H9 (cell line): ENCODE results near the gene CREB5. TPM values are rescaled to one million over a fixed set of nuclear protein-coding genes. Genes with fewer than 3 reads are reported as not detected.

ENCODE experiments used
- DNase-seq: peaks from one replicate; pipeline ENCODE4 v3.0.0-alpha.2; 2017
- H2AFZ ChIP-seq: one replicate; pipeline ENCODE4 v1.6.1; 2013; ENCODE audit warnings: mild to moderate bottlenecking, low read length, control low read depth, moderate library complexity
- H2AK5ac ChIP-seq: 2 replicates; pipeline ENCODE4 v1.6.1; 2013; ENCODE audit warnings: low read length, control low read depth, mixed read lengths; ENCODE audit not compliant: insufficient read length
- H2BK120ac ChIP-seq: one replicate; pipeline ENCODE4 v1.6.1; 2013; ENCODE audit warnings: low read depth, mild to moderate bottlenecking, low read length, control low read depth, inconsistent platforms; ENCODE audit not compliant: poor library complexity, severe bottlenecking
- H2BK12ac ChIP-seq: 2 replicates; pipeline ENCODE4 v1.6.1; 2013; ENCODE audit warnings: low read length, control low read depth, mixed read lengths, low read depth; ENCODE audit not compliant: insufficient read length
- H2BK15ac ChIP-seq: 2 replicates; pipeline ENCODE4 v1.6.1; 2013; ENCODE audit warnings: low read depth, low read length, control low read depth
- H2BK20ac ChIP-seq: one replicate; pipeline ENCODE4 v1.6.1; 2013; ENCODE audit warnings: low read depth, mild to moderate bottlenecking, low read length, control low read depth, inconsistent platforms; ENCODE audit not compliant: poor library complexity, severe bottlenecking
- H2BK5ac ChIP-seq: 2 replicates; pipeline ENCODE4 v1.6.1; 2013; ENCODE audit warnings: low read length, control low read depth, mixed read lengths; ENCODE audit not compliant: insufficient read length
- H3K14ac ChIP-seq: 2 replicates; pipeline ENCODE4 v1.6.1; 2013; ENCODE audit warnings: low read length, control low read depth; ENCODE audit not compliant: insufficient read depth
- H3K18ac ChIP-seq: 2 replicates; pipeline ENCODE4 v1.6.1; 2013; ENCODE audit warnings: low read depth, mild to moderate bottlenecking, mixed read lengths, low read length, control low read depth; ENCODE audit not compliant: insufficient read length
- H3K23ac ChIP-seq: 2 replicates; pipeline ENCODE4 v1.6.1; 2013; ENCODE audit warnings: low read length, control low read depth, mixed read lengths, low read depth; ENCODE audit not compliant: insufficient read length
- H3K23me2 ChIP-seq: 2 replicates; pipeline ENCODE4 v1.6.1; 2013; ENCODE audit warnings: low read depth, mild to moderate bottlenecking, mixed read lengths, low read length, control low read depth; ENCODE audit not compliant: insufficient read length, poor library complexity, severe bottlenecking
- H3K27ac ChIP-seq: 2 replicates; pipeline ENCODE4 v1.5.1; 2013; ENCODE audit warnings: low read length, control low read depth, mixed read lengths, low read depth; ENCODE audit not compliant: insufficient read length
- H3K27me3 ChIP-seq: 2 replicates; pipeline ENCODE4 v1.6.1; 2013; ENCODE audit warnings: low read length, control low read depth, inconsistent platforms; ENCODE audit not compliant: insufficient read depth
- H3K4ac ChIP-seq: 2 replicates; pipeline ENCODE4 v1.6.1; 2013; ENCODE audit warnings: low read depth, mild to moderate bottlenecking, control low read depth, inconsistent platforms, low read length, moderate library complexity
- H3K4me1 ChIP-seq: 2 replicates; pipeline ENCODE4 v1.6.1; 2013; ENCODE audit warnings: low read length, control low read depth, inconsistent platforms; ENCODE audit not compliant: insufficient read depth
- H3K4me2 ChIP-seq: 2 replicates; pipeline ENCODE4 v1.6.1; 2013; ENCODE audit warnings: low read length, control low read depth, mixed read lengths; ENCODE audit not compliant: insufficient read length, insufficient read depth
- H3K56ac ChIP-seq: 2 replicates; pipeline ENCODE4 v1.6.1; 2013; ENCODE audit warnings: low read depth, mild to moderate bottlenecking, mixed read lengths, low read length, control low read depth; ENCODE audit not compliant: insufficient read length
- H3K79me1 ChIP-seq: 2 replicates; pipeline ENCODE4 v1.6.1; 2013; ENCODE audit warnings: low read depth, mild to moderate bottlenecking, moderate library complexity, low read length, control low read depth, inconsistent platforms; ENCODE audit not compliant: insufficient read depth, poor library complexity, severe bottlenecking
- H3K79me2 ChIP-seq: 2 replicates; pipeline ENCODE4 v1.6.1; 2013; ENCODE audit warnings: low read length, control low read depth, inconsistent platforms; ENCODE audit not compliant: insufficient read depth
- H3K9ac ChIP-seq: 2 replicates; pipeline ENCODE4 v1.6.1; 2013; ENCODE audit warnings: low read length, control low read depth, mixed read lengths; ENCODE audit not compliant: insufficient read length; ENCODE audit errors: extremely low read depth
- H3K9me3 ChIP-seq: one replicate; pipeline ENCODE4 v1.6.1; 2013; ENCODE audit warnings: low read depth, low read length, inconsistent platforms; ENCODE audit not compliant: control insufficient read depth
- H3T11ph ChIP-seq: one replicate; pipeline ENCODE4 v1.6.1; 2013; ENCODE audit warnings: mild to moderate bottlenecking, low read length, control low read depth, inconsistent platforms
- H4K20me1 ChIP-seq: one replicate; pipeline ENCODE4 v1.6.1; 2013; ENCODE audit not compliant: control insufficient read depth, insufficient read length, insufficient read depth
- H4K5ac ChIP-seq: 2 replicates; pipeline ENCODE4 v1.6.1; 2013; ENCODE audit warnings: low read depth, mild to moderate bottlenecking, mixed read lengths, low read length, control low read depth; ENCODE audit not compliant: insufficient read length
- H4K8ac ChIP-seq: replicated peaks from 2 replicates; pipeline ENCODE4 v1.6.1; 2013; ENCODE audit warnings: low read length, control low read depth, mixed read lengths, low read depth; ENCODE audit not compliant: insufficient read length
- H4K91ac ChIP-seq: 2 replicates; pipeline ENCODE4 v1.6.1; 2013; ENCODE audit warnings: low read depth, mild to moderate bottlenecking, moderate library complexity, mixed read lengths, low read length, control low read depth; ENCODE audit not compliant: insufficient read length
- H3K27ac Mint-ChIP-seq, 3 experiments: 2 replicates in 2 of 3; 3 replicates in 1 of 3; pipeline ENCODE4 v1.8.0; 2020 to 2021; ENCODE audit warnings: mixed read lengths in 3 of 3, mild to moderate bottlenecking in 1 of 3, moderate library complexity in 1 of 3
- H3K27me3 Mint-ChIP-seq: 2 replicates; pipeline ENCODE4 v1.8.0; 2021; ENCODE audit warnings: low read depth, mild to moderate bottlenecking, moderate library complexity, mixed read lengths
- H3K36me3 Mint-ChIP-seq, 3 experiments: 2 replicates in 2 of 3; 3 replicates in 1 of 3; pipeline ENCODE4 v1.8.0; 2020 to 2021; ENCODE audit warnings: low read depth in 3 of 3, mixed read lengths in 3 of 3; ENCODE audit not compliant: insufficient read depth in 1 of 3
- H3K4me1 Mint-ChIP-seq, 2 experiments: 2 replicates each; pipeline ENCODE4 v1.8.0; 2020; ENCODE audit warnings: mixed read lengths in 2 of 2
- H3K4me3 Mint-ChIP-seq, 2 experiments: 2 replicates in 1 of 2; 3 replicates in 1 of 2; pipeline ENCODE4 v1.8.0; 2020 to 2021; ENCODE audit warnings: mild to moderate bottlenecking in 2 of 2, mixed read lengths in 2 of 2, moderate library complexity in 1 of 2
- H3K9me3 Mint-ChIP-seq, 2 experiments: 2 replicates in 1 of 2; 3 replicates in 1 of 2; pipeline ENCODE4 v1.8.0; 2020; ENCODE audit warnings: mild to moderate bottlenecking in 2 of 2, mixed read lengths in 2 of 2, moderate library complexity in 1 of 2
- WGBS: extraction: QIAGEN DNeasy Blood & Tissue Kit; methylation state at CpG from one replicate; pipeline ENCODE4 v1.1.7; 2013; ENCODE audit warnings: missing lambda C conversion rate, low lambda C conversion rate, mixed read lengths; ENCODE audit not compliant: insufficient read length; ENCODE audit errors: extremely low coverage; 5-methylcytosine and 5-hydroxymethylcytosine counted together
- total RNA-seq: library from RNA; stranded (reverse); gene quantifications from 2 replicates; pipeline ENCODE4 v1.2.1, GENCODE V29; 2021
- TF ChIP-seq, protein P1 (sequence below): fragments of 200-600 bp; sonication (generic); conservative IDR thresholded peaks from 3 replicates; pipeline ENCODE4 v1.8.0; 2021; ENCODE audit warnings: antibody characterized with exemption, mild to moderate bottlenecking

CREB5 gene
- total RNA-seq, 1 experiment from 2014 or later = 4.0 TPM

GRCh38 chr7:28413011-28413410 lies 693 bp downstream of the CREB5 start:
- H3K27me3 ChIP-seq = peaks cover 13% of the 10 kb centered on the region; the same call in 1 of the 2 replicates

More at GRCh38 chr7:28413011-28413410, 693 bp downstream of the CREB5 start:
- Histone ChIP-seq H2BK15ac (no peak overlapping the region), H3K18ac (no peak overlapping the region), H3K23me2 (peaks cover 30% of the 10 kb centered on the region), H3K56ac (no peak overlapping the region), H4K91ac (no peak overlapping the region), H3K4ac (no peak overlapping the region), H2BK20ac (no peak overlapping the region), H3K9me3 (no peaks in the 10 kb centered on the region), H4K8ac (no peak overlapping the region), H4K20me1 (no peaks in the 10 kb centered on the region), H3K4me2 (no peak overlapping the region), H3K27ac (no peak overlapping the region), H3K79me1 (no peaks in the 10 kb centered on the region), H3T11ph (no peak overlapping the region), H3K4me1 (peaks cover 4% of the 10 kb centered on the region; the same call in 1 of the 2 replicates), H2BK12ac (no peak overlapping the region), H2BK120ac (no peak overlapping the region), H4K5ac (no peak overlapping the region), H2AFZ (no peak overlapping the region), H2BK5ac (no peak overlapping the region), H2AK5ac (no peak overlapping the region), H3K79me2 (no peaks in the 10 kb centered on the region), H3K23ac (no peak overlapping the region), H3K9ac (no peak overlapping the region), H3K14ac (no peak overlapping the region)
- WGBS = no CpG with 5 or more reads among the region's 1 CpG
- Mint-ChIP-seq H3K9me3 (no peaks in the 10 kb centered on the region; a peak in 1 of 5 replicates), H3K27ac (no peak overlapping the region), H3K4me3 (no peak overlapping the region), H3K27me3 (peaks cover 59% of the 10 kb centered on the region), H3K4me1 (peaks cover 21 to 32% of the 10 kb centered on the region in 2 experiments), H3K36me3 (no peaks in the 10 kb centered on the region)
- DNase-seq = no peak
- TF ChIP-seq, protein P1, sequence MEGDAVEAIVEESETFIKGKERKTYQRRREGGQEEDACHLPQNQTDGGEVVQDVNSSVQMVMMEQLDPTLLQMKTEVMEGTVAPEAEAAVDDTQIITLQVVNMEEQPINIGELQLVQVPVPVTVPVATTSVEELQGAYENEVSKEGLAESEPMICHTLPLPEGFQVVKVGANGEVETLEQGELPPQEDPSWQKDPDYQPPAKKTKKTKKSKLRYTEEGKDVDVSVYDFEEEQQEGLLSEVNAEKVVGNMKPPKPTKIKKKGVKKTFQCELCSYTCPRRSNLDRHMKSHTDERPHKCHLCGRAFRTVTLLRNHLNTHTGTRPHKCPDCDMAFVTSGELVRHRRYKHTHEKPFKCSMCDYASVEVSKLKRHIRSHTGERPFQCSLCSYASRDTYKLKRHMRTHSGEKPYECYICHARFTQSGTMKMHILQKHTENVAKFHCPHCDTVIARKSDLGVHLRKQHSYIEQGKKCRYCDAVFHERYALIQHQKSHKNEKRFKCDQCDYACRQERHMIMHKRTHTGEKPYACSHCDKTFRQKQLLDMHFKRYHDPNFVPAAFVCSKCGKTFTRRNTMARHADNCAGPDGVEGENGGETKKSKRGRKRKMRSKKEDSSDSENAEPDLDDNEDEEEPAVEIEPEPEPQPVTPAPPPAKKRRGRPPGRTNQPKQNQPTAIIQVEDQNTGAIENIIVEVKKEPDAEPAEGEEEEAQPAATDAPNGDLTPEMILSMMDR = no peak
